Activated CD8-positive, alpha-beta T cell treated with anti-CD3 and anti-CD28 coated beads for 36 hours (primary cell): Measurements from ENCODE around the gene COL24A1. TPM values are rescaled to one million over a fixed set of nuclear protein-coding genes. Genes with fewer than 3 reads are reported as not detected.

ENCODE experiments used
- ATAC-seq: fragments of 200-7000 bp; cut with Tn5 transposase; one replicate; pipeline ENCODE4 v1.10.0; 2021; ENCODE audit warnings: mild to moderate bottlenecking, moderate library complexity
- CTCF ChIA-PET: fragments of 350-600 bp; sonication (Branson Sonifier 250); formaldehyde crosslinking; loops from one replicate; lab custom pipeline; 2021; ENCODE audit warnings: antibody characterized with exemption; lab: Charles Lee
- POLR2A ChIA-PET: fragments of 350-600 bp; sonication (Branson Sonifier 250); formaldehyde crosslinking; loops from one replicate; lab custom pipeline; 2021; ENCODE audit warnings: antibody characterized with exemption; lab: Charles Lee
- DNase-seq: peaks from one replicate; pipeline ENCODE4 v3.0.0-alpha.2; 2020
- H3K27ac Mint-ChIP-seq: one replicate; pipeline ENCODE4 v1.8.0; 2021; ENCODE audit warnings: mild to moderate bottlenecking, mixed read lengths
- H3K27me3 Mint-ChIP-seq: one replicate; pipeline ENCODE4 v1.8.0; 2021; ENCODE audit warnings: mixed read lengths
- H3K36me3 Mint-ChIP-seq: one replicate; pipeline ENCODE4 v1.8.0; 2021; ENCODE audit warnings: low read depth, mixed read lengths
- H3K4me1 Mint-ChIP-seq: one replicate; pipeline ENCODE4 v1.8.0; 2021; ENCODE audit warnings: low read depth, mixed read lengths
- H3K4me3 Mint-ChIP-seq: one replicate; pipeline ENCODE4 v1.8.0; 2021; ENCODE audit warnings: mild to moderate bottlenecking, moderate library complexity, mixed read lengths
- H3K9me3 Mint-ChIP-seq: one replicate; pipeline ENCODE4 v1.8.0; 2021; ENCODE audit warnings: mixed read lengths
- intact Hi-C: fragments of 100-400 bp; cut with micrococcal nuclease; formaldehyde crosslinking; loops from one replicate; pipeline ENCODE4 v1.10.0; 2022
- total RNA-seq, 2 experiments: library from RNA; stranded (reverse); gene quantifications; one replicate each; pipeline ENCODE4 v1.2.3, GENCODE V29; 2021
- TF ChIP-seq, protein P1 (sequence below): fragments of 200-600 bp; IDR thresholded peaks from one replicate; pipeline ENCODE4 v1.8.0; 2022; ENCODE audit warnings: antibody characterized with exemption, mild to moderate bottlenecking

The COL24A1 gene
- total RNA-seq, 2 experiments from 2014 or later: not detected

DNA sequence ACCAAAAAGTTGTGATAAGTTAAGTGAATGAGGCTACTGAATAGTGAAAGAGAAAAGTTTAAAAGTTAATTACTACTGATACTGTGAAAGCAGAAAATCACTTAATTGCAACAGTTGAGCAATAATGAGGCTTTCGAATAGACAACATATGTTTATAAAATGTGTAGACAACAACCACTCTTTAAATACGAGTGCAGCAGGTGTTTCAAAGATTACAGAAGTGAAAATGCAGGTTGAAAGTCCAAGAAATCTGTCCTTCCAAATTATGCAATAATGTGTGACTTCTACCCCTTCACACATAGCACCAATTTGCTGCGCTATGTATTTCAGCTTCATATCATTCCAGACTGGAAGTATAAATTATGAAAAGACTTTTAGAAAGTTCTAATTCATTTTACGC lies 213.0 kb downstream of the COL24A1 start:
- Mint-ChIP-seq H3K4me1 (no peaks in the 10 kb centered on the region), H3K36me3 (no peaks in the 10 kb centered on the region), H3K27ac (no peak overlapping the region), H3K9me3 (no peaks in the 10 kb centered on the region), H3K4me3 (no peak overlapping the region), H3K27me3 (no peaks in the 10 kb centered on the region)
- POLR2A ChIA-PET: no interaction called here
- DNase-seq (no peak), ATAC-seq (no peak)
- intact Hi-C loops: no loop called here
- CTCF ChIA-PET: no interaction called here
- TF ChIP-seq, protein P1, sequence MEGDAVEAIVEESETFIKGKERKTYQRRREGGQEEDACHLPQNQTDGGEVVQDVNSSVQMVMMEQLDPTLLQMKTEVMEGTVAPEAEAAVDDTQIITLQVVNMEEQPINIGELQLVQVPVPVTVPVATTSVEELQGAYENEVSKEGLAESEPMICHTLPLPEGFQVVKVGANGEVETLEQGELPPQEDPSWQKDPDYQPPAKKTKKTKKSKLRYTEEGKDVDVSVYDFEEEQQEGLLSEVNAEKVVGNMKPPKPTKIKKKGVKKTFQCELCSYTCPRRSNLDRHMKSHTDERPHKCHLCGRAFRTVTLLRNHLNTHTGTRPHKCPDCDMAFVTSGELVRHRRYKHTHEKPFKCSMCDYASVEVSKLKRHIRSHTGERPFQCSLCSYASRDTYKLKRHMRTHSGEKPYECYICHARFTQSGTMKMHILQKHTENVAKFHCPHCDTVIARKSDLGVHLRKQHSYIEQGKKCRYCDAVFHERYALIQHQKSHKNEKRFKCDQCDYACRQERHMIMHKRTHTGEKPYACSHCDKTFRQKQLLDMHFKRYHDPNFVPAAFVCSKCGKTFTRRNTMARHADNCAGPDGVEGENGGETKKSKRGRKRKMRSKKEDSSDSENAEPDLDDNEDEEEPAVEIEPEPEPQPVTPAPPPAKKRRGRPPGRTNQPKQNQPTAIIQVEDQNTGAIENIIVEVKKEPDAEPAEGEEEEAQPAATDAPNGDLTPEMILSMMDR: no peak

DNA sequence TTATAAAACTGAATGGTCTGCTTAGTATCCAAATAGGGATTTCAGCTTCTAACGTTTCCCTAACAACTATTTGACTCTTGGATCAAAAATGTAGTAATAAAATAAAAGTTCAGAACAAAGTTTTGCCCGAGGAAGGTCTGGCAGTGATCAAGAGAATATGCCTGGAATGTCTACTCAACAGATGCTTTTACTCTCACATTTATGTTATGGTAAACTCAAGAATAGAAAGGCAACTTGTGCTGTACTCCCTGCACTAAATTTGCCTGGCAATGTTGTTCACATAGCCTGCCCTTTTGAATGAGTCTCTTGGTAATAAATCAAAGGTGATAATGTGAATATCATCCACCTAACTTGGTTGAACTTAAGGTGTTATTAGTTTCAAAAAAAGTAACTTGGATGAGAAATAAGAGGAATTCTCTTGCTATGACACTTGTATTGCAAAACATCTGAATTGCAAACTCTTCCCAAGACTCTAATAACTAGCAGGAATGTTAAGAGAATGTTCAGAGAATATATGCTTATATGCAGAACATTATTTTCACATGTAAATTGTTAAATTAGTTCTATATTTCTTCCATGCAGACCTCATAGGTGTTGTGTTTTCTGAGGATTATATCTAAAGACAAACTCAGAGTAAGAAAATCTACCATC lies 215.8 kb downstream of the COL24A1 start:
- TF ChIP-seq, protein P1: no peak
- POLR2A ChIA-PET: no interaction called here
- no peak overlapping the region for H3K27ac Mint-ChIP-seq
- H3K9me3 Mint-ChIP-seq: no peaks in the 10 kb centered on the region
- intact Hi-C loops: no loop called here
- CTCF ChIA-PET: no interaction called here
- no peak for DNase-seq
- H3K4me3 Mint-ChIP-seq: no peak overlapping the region
- H3K36me3 Mint-ChIP-seq: no peaks in the 10 kb centered on the region
- no peaks in the 10 kb centered on the region for H3K27me3 Mint-ChIP-seq
- H3K4me1 Mint-ChIP-seq: no peaks in the 10 kb centered on the region
- ATAC-seq: no peak

DNA sequence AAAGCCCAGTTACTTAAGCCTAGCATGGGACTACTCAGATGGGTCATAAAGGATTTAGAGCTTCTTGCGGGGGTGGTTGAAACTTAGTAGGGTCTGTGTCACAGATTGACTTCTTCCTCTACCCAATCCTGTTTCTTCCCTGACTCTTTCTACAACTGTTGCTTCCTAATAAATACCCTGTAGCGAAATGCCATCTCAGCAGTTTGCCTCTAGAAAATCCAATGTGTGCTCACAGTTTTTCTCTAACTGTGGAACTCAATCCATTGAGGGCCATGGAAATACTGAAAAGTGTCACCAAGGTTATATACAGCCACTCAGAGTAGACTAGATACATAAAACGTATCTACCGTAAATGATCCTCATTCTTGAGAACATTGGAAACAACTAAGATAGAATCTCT lies 217.7 kb downstream of the COL24A1 start:
- H3K9me3 Mint-ChIP-seq: no peaks in the 10 kb centered on the region
- no peaks in the 10 kb centered on the region for H3K27me3 Mint-ChIP-seq
- POLR2A ChIA-PET: no interaction called here
- no peak overlapping the region for H3K4me3 Mint-ChIP-seq
- no peaks in the 10 kb centered on the region for H3K36me3 Mint-ChIP-seq
- no peak for ATAC-seq
- no peak overlapping the region for H3K27ac Mint-ChIP-seq
- TF ChIP-seq, protein P1: no peak
- no peaks in the 10 kb centered on the region for H3K4me1 Mint-ChIP-seq
- no peak for DNase-seq
- CTCF ChIA-PET: no interaction called here
- intact Hi-C loops: no loop called here

DNA sequence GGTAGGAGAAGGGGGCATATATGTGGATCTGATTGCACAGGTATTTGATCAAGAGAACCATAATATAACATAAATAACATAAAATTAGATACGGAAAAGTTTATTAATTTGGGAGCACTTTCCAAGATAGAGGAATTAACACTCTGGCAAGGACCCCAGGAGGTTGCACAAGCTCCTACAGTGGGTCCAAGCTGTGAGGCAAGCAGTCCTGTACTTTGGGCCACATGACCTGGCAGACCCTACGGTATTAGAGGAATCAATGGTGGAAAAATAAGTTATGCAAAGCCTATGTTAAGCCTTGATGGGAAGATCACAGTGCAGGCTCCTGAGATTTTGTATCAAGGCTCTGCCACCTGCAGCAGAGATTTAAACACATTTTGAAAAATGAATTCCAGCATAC lies 220.1 kb downstream of the COL24A1 start:
- no peaks in the 10 kb centered on the region for H3K27me3 Mint-ChIP-seq
- intact Hi-C loops: no loop called here

DNA sequence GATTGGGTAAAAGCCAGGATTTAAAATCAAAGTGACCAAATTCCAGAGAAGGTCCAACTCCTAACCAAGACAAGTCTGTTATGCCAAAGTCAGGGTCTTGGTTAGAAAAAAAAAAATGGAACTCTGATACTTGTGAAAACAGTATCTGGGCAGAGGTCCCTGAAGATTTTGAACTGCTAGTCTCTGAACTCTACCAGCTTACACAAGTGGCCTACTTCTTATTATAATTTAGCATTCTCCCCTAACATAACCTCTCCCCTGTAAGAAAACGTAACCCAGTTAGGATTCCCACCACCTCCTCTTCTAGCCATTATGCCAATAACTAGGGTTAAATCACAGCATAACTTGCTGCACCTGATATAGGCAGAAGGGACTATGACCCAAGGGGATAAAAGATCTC lies 220.5 kb downstream of the COL24A1 start:
- DNase-seq (no peak), ATAC-seq (no peak)
- no peak overlapping the region for H3K4me3 Mint-ChIP-seq
- H3K9me3 Mint-ChIP-seq: no peaks in the 10 kb centered on the region
- H3K36me3 Mint-ChIP-seq: no peaks in the 10 kb centered on the region
- no peaks in the 10 kb centered on the region for H3K27me3 Mint-ChIP-seq
- intact Hi-C loops: no loop called here
- no peaks in the 10 kb centered on the region for H3K4me1 Mint-ChIP-seq
- TF ChIP-seq, protein P1: no peak
- ChIA-PET CTCF (no interaction called here), POLR2A (no interaction called here)
- H3K27ac Mint-ChIP-seq: no peak overlapping the region

More for the DNA sequence above, 220.1 kb downstream of the COL24A1 start:
- ATAC-seq (no peak), DNase-seq (no peak)
- H3K36me3 Mint-ChIP-seq: no peaks in the 10 kb centered on the region
- ChIA-PET POLR2A (no interaction called here), CTCF (no interaction called here)
- no peaks in the 10 kb centered on the region for H3K4me1 Mint-ChIP-seq
- H3K9me3 Mint-ChIP-seq: no peaks in the 10 kb centered on the region
- no peak overlapping the region for H3K27ac Mint-ChIP-seq
- TF ChIP-seq, protein P1: no peak
- H3K4me3 Mint-ChIP-seq: no peak overlapping the region
